Cardiac atrium fibroblast (primary cell): Measurements from ENCODE around the gene ZFP37. TPM values are rescaled to one million over a fixed set of nuclear protein-coding genes. Genes with fewer than 3 reads are reported as not detected.

Source experiments
- total RNA-seq: library from RNA; depleted of rRNA; stranded (reverse); fragments of >200 nt; gene quantifications from 2 replicates; pipeline ENCODE4 v1.2.3, GENCODE V29; 2015

The ZFP37 gene
- 0.36 and 1.1 TPM in 2 replicates for total RNA-seq

GRCh38 chr9:113056191-113057106 is at the start of gene ZFP37:
Gene ZFP37 (minus strand): TSS chr9:113056724. CDS start chr9:113056688, 36 bp downstream.

GRCh38 chr9:113011911-113012381 is 44.6 kb downstream of the ZFP37 start, which contains the start of gene ZNF883:
Gene ZNF883 (minus strand): TSS chr9:113012192.

Other genes with a start within 250 kb of the ZFP37 start
- gene SLC46A2, start 165.8 kb downstream of the ZFP37 start, total RNA-seq = not detected in 2 replicates
- gene ZNF883, start 44.5 kb downstream of the ZFP37 start, total RNA-seq = 1.8 and 2.0 TPM in 2 replicates
- 4.7 and 5.3 TPM in 2 replicates for gene SLC31A2, start 94.3 kb upstream of the ZFP37 start, total RNA-seq
- gene FKBP15, start 164.6 kb upstream of the ZFP37 start, total RNA-seq = 14.1 and 14.6 TPM in 2 replicates
- 22.4 and 33.5 TPM in 2 replicates for gene SLC31A1, start 164.8 kb upstream of the ZFP37 start, total RNA-seq
- 33.2 and 33.4 TPM in 2 replicates for gene CDC26, start 218.8 kb upstream of the ZFP37 start, total RNA-seq
- 22.4 and 27.8 TPM in 2 replicates for gene PRPF4, start 218.9 kb upstream of the ZFP37 start, total RNA-seq
- gene RNF183, start 246.7 kb upstream of the ZFP37 start, total RNA-seq = not detected in 2 replicates